Measurements from ENCODE around the gene SLC22A13.
A peak's percentile ranks its signal among the peaks of the same experiment; 100 is the strongest.
"Not testable (repeated sequence)": the region's sequence is repeated elsewhere in the genome, so short reads cannot be mapped to it uniquely, and the experiment has no call there.

The SLC22A13 gene

GRCh38 chr3:38264779-38265178 lies 833 bp upstream of the SLC22A13 start:
- DNase-seq: no peak

- DNase-seq: no peak
These were observed 1.2 kb downstream of the SLC22A13 start for GRCh38 chr3:38266810-38267209.

DNA sequence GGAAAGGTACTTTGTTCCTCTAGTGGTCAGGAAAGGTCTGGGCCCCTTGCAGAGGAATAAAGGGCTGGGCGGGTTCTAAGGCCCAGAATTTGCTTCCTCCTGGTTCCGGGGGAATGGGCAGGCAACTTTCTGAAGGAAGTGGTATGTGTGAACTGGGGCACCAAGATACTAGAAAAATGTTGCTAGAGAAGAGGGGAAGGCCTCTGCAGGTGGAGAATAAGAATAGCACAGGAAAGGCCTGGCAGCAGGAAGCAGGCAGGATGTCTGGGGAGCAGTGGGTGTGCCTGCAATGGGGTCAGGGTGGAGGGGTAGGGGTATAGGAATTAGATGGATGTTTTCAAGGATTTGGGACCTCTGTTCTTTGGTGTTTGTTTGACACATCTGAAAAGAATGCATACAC lies 2.0 kb downstream of the SLC22A13 start:
- no peak for DNase-seq

DNA sequence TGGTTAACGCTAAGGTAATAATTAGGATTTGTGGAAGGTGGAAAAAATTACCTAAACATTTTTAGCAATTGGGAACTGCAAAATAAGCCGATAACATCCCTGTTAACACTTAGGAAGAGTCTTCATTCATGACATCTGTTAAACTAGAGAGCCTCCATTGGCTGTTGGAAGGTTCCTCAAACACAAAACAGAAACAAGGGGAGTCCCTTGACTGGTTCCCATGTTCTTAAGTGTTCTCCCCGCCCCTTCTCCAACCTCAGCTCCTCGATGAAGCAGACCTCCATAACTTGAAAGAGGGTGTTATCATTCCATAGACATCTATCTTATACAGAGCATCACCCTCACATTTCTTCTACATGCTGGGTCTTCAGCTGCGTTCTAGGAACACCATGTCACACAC lies 2.5 kb downstream of the SLC22A13 start:
- DNase-seq: peak; percentile 32

DNA sequence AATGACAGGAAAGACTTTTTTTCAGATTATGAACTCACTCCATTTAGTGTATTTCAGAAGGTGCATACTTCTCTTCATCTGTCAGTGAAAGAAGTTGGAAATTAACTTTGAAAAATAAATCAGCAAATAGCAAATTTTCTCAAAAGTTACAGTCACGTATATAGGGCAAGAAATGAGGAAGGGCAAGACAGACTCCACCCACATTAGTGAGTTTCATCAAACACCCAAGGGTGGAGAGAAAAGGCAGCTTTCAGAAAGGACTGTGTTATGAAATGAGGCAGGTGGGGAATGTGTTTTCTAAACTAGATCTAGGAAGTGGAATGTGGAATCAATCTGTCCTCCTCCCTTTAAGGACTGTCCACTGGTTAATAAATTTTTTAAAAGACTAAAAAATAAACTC lies 2.9 kb downstream of the SLC22A13 start:
- DNase-seq: peak; percentile 71

DNA sequence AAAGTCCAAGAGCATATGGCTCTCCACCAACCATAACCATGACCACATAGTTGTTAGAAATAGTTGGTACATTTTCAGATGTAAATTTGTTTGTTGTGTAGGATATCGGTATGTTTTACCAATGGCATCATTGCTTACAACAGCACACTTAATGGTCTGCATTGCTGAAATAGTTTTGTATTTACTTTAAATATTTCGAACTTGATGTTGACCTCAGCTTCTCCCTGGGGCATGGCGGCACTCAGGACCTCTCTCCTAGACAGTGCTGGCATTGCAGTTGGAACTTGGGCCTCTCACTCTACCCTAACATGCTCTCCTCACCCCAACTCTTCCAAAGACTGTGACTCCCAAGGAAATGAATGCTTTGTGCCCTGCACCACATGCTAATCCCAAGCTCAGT lies 5.0 kb downstream of the SLC22A13 start:
- no peak for DNase-seq

DNA sequence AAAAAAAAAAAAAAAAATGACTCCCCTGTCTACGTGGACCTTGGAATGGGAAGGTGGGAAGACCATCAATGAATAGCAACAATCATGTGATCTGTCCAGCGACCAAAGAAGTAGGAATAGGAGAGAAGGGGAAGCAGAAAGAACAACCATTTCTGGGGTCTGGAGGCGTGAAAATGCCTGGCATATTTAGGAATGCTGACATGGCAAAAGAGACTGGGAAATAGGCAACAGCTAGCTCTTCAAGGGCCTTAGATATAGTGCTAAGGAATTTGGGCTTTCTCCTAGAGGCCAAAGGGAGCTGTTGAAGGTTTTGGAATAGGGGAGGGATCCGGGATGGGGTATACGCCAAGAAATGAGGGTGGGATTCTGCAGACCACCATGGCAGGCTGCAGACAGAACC lies 5.9 kb downstream of the SLC22A13 start:
- no peak for DNase-seq

DNA sequence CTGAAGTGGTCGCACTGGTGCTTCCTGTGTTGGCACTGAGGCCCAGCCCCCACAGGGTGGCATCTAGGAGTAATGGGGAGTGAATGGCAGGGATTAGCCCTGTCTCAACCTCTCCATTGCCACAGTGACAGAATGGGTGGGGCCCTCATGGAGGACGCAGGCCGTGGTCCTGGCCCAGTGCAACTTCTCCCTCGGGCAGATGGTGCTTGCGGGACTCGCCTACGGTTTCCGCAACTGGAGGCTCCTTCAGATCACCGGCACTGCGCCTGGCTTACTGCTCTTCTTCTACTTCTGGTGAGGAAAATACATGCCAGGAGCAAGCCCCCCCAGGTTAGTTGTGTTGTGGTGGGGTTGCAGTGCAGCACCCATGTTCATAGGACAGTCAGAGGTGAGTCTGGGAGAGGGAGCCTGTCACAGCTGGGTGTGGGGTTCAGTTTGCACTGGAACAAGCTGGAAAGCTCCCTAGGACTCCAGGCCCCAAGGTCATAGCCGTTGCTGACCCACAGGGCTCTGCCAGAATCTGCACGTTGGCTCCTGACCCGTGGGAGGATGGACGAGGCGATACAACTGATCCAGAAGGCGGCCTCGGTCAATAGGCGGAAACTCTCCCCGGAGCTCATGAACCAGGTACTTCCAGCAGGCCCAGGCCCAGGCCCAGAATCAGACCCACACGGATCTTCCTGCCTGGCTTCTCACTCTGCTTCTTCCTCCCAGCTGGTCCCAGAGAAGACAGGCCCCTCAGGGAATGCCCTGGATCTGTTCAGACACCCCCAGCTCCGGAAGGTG lies 9.4 kb downstream of the SLC22A13 start:
- DNase-seq: no peak

- DNase-seq: no peak
These were observed 10.0 kb downstream of the SLC22A13 start for GRCh38 chr3:38275658-38276057.

- DNase-seq: no peak
These were observed 10.7 kb downstream of the SLC22A13 start for GRCh38 chr3:38276081-38276916.

DNA sequence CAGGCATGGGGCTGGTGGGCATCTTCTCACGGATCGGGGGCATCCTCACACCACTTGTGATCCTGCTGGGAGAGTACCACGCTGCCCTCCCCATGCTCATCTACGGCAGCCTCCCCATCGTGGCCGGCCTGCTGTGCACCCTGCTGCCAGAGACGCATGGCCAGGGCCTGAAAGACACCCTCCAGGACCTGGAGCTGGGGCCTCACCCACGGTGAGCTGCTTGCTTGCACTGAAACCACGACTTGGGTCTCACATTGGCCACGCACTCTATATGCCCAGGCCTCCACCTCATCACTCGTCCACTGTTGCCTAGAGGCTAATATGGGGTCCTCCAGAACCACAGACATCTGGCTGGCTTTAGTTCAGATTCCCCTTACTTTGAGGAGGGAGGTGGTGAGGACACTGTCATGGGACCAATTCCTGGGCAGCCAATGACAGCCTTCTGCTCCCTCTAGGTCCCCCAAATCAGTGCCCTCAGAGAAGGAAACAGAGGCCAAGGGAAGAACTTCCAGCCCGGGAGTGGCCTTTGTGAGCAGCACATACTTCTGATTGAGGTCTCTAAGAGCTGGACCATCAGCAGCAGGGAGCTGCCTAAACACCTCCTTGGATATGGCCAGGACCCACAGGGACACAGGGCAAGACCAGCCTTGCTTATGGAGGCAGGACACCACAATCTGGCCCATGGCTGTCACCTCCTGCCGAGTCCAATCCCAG lies 11.5 kb downstream of the SLC22A13 start:
- DNase-seq: no peak

DNA sequence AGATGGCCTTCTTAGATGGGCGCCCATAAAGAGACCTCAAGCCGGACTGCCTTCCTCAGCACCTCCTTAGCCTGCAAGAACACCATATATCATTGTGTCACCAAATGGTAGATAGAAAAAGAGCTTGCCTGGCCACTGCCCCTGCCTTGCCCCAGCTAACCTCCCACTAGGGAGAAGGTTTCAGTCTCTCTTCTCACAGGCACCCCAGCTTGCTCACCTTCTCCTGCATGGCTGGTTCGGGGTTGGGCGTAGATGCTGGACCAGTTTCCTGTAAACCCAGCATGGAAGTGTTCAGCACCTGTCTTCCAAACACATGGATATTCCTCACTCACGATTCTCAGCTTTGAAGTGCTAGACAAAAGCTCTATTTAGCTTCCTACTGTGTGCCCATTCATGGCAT lies 13.2 kb downstream of the SLC22A13 start:
- no peak for DNase-seq

DNA sequence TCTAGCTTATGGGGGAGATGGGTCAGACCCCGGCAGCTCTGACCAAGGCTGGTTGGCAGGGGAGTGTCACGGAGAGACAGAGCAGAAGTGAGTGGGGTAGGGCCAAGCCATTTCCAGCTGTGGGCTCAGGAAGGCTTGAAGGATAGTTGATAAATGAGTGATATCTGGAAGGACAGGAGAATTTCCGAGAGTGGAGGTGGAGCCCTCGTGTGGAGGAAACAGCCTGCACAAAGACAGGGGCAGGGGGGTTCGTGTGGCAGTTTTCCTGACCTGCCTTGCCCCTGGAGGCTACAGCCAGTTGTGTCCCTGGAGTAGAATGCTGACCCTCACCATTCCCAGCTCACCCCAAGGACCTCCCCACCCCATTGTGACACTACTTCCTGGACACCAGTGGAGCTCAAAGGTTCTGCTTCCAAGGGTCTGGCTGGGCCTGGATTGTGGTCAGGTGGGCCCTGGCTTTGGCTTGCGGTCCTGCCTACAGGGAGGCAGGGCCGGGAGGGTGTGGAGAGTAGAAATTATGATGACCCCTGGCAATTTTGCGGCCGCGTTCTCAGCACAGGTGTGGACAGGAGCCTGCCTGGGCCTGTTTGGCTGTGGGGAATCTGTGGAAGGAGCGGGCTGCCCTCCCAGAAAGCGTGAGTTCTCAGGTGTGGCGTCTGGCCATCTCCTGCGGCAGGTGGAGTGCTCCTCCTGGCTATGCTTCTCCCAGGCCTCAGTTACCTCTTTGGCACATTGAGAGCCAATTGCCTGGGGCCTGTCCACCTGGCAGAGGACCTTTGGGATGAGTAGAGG lies 16.5 kb downstream of the SLC22A13 start, which contains the start of gene SLC22A14:
SLC22A14 (plus strand) TSS at position 400 of the 792 bp plus-strand sequence. CDS start 23,733 bp downstream, outside the sequence.
- no peak for DNase-seq

GRCh38 chr3:38283810-38284755 lies 18.5 kb downstream of the SLC22A13 start:
- no peak for DNase-seq

GRCh38 chr3:38284756-38285150 lies 19.1 kb downstream of the SLC22A13 start:
- DNase-seq: no peak

DNA sequence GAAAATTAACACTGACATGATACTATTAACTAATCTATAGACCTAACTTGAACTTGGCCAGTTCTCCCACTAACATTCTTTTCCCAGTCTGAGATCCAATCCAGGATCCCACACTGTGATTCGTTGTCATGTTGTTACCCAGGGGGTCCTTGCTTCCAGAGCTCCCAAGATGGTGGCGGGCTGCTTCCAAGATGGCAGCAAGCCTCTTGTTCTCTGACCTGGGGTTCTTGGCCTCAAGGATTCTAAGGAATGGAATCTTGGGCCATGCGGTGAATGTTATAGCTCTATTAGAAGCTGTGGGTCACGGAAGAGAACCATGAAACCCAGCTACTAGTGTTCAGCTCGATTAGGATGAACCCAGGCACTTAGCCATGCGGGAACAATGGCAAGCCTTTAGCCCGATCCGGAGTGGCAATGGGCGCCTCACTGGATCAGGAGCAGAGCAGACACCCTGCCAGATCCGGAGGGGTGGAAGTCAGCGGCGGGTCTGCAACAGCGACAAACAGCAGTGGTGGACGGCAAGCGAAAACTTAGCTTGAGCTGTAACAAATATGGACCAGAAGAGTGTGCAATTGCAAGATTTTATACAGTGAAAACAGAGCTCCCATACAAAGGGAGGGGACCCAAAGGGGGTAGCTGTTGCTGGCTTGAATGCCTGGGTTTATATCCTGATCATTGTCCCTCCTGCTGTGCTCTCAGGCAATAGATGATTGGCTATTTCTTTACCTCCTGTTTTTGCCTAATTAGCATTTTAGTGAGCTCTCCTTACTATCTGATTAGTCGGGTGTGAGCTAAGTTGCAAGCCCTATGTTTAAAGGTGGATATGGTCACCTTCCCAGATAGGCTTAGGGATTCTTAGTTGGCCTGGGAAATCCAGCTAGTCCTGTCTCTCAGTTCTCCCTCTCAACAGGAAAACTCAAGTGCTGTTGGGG lies 23.9 kb downstream of the SLC22A13 start:
- not testable (repeated sequence) for DNase-seq

DNA sequence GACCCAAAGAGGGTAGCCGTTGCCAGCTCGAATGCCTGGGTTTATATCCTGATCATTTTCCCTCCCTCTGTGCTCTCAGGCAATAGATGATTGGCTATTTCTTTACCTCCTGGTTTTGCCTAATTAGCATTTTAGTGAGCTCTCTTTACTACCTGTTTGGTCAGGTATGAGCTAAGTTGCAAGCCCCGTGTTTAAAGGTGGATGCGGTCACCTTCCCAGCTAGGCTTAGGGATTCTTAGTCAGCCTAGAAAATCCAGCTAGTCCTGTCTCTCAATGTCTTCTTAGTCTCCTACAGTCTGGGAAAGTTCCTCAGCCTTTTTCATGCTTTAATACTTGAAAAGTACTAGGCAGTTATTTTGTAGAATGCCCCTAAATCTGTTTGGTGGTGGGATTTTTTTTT lies 31.4 kb downstream of the SLC22A13 start:
- not testable (repeated sequence) for DNase-seq

GRCh38 chr3:38297537-38297936 lies 31.9 kb downstream of the SLC22A13 start:
- no peak for DNase-seq

- DNase-seq: no peak
These were observed 32.5 kb downstream of the SLC22A13 start for GRCh38 chr3:38297947-38298711.
